WTC11 (cell line): Measurements from ENCODE around the gene TMEM63C.

ENCODE experiments used
- ELF4 ChIP-seq: sonication (generic); formaldehyde crosslinking; IDR thresholded peaks from 2 replicates; pipeline ENCODE4 v1.8.1; 2022; ENCODE audit warnings: low read depth, mild to moderate bottlenecking, moderate library complexity, missing genetic modification reagents
- SMAD3 ChIP-seq: sonication (generic); formaldehyde crosslinking; IDR thresholded peaks from 2 replicates; pipeline ENCODE4 v1.8.0; 2022; ENCODE audit warnings: missing genetic modification reagents, mild to moderate bottlenecking, borderline replicate concordance
- ZNF121 ChIP-seq: sonication (generic); formaldehyde crosslinking; IDR thresholded peaks from 2 replicates; pipeline ENCODE4 v1.8.0; 2023; ENCODE audit warnings: missing genetic modification reagents
- ZNF138 ChIP-seq: sonication (generic); formaldehyde crosslinking; conservative IDR thresholded peaks from 2 replicates; pipeline ENCODE4 v1.8.1; 2022; ENCODE audit warnings: mild to moderate bottlenecking, moderate library complexity, missing genetic modification reagents
- TF ChIP-seq, protein P1 (sequence below): fragments of 200-600 bp; IDR thresholded peaks from 2 replicates; pipeline ENCODE4 v1.8.0; 2022; ENCODE audit warnings: antibody characterized with exemption

DNA sequence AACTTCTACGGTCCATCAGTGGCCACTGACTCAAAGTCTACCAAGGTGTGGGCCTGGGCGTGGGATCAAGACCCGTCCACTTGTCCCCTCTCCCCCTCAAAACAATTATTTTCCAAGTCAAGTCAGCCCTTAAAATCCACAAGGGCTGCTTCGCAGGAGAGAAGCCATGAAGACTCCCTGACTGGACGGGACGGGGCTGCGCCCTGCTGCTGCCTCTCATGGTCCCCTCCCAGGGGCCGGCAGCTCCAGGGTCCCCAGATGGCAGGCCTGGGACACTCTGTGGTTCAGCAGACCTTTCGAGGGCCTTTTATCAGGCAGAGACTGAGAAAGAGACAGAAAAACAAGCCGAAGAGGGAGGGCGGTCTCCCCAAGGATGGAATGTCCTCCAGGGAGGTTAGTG, 78.6 kb downstream of the TMEM63C start:
- TF ChIP-seq, protein P1, sequence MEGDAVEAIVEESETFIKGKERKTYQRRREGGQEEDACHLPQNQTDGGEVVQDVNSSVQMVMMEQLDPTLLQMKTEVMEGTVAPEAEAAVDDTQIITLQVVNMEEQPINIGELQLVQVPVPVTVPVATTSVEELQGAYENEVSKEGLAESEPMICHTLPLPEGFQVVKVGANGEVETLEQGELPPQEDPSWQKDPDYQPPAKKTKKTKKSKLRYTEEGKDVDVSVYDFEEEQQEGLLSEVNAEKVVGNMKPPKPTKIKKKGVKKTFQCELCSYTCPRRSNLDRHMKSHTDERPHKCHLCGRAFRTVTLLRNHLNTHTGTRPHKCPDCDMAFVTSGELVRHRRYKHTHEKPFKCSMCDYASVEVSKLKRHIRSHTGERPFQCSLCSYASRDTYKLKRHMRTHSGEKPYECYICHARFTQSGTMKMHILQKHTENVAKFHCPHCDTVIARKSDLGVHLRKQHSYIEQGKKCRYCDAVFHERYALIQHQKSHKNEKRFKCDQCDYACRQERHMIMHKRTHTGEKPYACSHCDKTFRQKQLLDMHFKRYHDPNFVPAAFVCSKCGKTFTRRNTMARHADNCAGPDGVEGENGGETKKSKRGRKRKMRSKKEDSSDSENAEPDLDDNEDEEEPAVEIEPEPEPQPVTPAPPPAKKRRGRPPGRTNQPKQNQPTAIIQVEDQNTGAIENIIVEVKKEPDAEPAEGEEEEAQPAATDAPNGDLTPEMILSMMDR = no peak
- TF ChIP-seq ZNF121 (CRISPR knock-in tag) (no peak), ELF4 (CRISPR knock-in tag) (no peak), ZNF138 (CRISPR knock-in tag) (no peak), SMAD3 (CRISPR knock-in tag) (no peak)
